ENCODE data around the gene PDZD4. TPM values are rescaled to one million over a fixed set of nuclear protein-coding genes. Genes with fewer than 3 reads are reported as not detected.

PDZD4 gene
- total RNA-seq, 1 donor from 2014 or later: 1.8 TPM

DNA sequence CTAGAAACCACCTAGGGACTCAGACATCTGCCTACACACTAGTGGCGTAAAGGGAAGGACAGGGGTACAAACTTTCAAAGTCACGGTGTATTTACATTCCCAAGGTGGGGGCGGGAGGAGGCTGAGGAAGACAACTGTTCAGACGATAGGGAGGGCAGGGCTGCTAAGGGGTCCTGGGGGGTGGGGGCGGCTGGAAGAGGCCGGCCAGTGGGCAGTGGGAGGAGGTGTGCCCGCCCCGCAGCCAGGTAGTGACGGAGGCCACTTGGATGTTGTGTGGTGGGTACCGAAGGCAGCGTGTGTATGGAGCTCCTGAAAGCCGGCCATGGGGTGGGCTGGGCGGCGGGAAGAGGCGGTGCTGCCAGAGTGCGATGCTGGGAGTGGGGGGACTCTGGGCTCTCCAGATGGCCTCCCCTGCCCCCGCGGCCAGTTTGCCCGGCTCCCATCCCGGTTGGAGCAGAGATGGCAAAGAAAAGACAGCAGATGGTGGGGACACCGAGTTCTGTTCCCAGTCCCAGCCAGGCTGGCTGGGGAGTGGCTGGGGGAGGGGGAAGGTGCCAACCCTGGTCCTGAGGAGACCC is 31.5 kb upstream of the PDZD4 start:
- TF ChIP-seq, protein P1, sequence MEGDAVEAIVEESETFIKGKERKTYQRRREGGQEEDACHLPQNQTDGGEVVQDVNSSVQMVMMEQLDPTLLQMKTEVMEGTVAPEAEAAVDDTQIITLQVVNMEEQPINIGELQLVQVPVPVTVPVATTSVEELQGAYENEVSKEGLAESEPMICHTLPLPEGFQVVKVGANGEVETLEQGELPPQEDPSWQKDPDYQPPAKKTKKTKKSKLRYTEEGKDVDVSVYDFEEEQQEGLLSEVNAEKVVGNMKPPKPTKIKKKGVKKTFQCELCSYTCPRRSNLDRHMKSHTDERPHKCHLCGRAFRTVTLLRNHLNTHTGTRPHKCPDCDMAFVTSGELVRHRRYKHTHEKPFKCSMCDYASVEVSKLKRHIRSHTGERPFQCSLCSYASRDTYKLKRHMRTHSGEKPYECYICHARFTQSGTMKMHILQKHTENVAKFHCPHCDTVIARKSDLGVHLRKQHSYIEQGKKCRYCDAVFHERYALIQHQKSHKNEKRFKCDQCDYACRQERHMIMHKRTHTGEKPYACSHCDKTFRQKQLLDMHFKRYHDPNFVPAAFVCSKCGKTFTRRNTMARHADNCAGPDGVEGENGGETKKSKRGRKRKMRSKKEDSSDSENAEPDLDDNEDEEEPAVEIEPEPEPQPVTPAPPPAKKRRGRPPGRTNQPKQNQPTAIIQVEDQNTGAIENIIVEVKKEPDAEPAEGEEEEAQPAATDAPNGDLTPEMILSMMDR (IDR thresholded peaks at IDR 0.05; ENCODE audit: insufficient read depth, low read length, poor library complexity, severe bottlenecking): no peak
- H3K36me3 ChIP-seq (ENCODE audit: control insufficient read depth, insufficient read depth, low read length): no peaks in the 10 kb centered on the region
- no peaks in the 10 kb centered on the region for H3K27me3 ChIP-seq (ENCODE audit: control insufficient read depth, insufficient read depth, low read length)
- no peak for DNase-seq (ENCODE audit: low read depth)
- H3K4me3 ChIP-seq (ENCODE audit: low read depth, low read length): no peak overlapping the region

DNA sequence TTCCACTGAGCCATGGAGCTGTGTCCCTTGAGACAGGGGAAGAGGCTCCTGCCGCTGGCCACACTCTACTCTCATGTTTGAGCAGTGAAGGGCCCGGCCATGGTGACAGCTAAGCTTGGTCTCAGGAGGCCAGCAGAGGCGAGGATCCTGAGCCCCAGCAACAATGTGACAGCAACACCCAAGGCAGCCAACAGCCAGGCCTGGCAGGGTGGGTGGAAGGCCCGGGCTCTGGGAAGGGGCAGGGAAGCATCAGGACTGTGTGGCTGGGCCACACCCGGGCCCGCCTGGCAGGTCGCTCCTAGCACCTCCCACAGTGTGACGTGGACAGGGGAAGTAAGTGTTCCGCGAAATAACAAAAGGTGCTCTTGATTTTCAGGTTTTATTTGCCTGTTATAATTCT is 30.8 kb upstream of the PDZD4 start:
- no peak overlapping the region for H3K4me3 ChIP-seq (ENCODE audit: low read depth, low read length)
- TF ChIP-seq, protein P1 (IDR thresholded peaks at IDR 0.05; ENCODE audit: insufficient read depth, low read length, poor library complexity, severe bottlenecking): no peak
- no peak for DNase-seq (ENCODE audit: low read depth)
- peaks cover 3% of the 10 kb centered on the region for H3K27me3 ChIP-seq (ENCODE audit: control insufficient read depth, insufficient read depth, low read length)
- H3K36me3 ChIP-seq (ENCODE audit: control insufficient read depth, insufficient read depth, low read length): no peaks in the 10 kb centered on the region

DNA sequence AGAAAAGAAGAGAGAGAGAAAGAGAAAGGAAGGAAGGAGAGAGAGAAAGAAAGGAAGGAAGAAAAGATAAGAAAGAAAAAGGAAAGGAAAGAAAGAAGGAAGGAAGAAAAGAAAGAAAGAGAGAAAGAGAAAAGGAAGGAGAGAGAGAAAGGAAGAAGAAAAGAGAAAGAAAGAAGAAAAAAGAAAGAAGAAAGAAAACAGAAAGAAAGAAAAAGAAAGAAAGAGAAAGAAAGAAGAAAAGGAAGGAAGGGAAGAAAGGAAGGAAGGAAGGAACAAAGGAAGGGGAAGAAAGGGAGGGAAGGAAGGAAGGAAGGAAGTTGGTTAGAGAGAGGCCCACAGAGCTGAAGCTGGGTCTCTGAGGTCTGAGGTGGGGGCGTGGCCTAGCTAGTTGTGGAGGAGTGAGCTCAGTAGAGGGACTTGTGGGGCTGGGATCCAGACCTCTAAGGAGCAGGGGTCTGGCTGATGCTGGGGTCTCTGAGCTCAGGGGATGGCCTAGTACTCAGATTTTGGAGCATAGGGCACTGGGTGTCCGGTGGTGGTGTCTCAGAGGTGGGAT is 27.1 kb upstream of the PDZD4 start:
- no peaks in the 10 kb centered on the region for H3K36me3 ChIP-seq (ENCODE audit: control insufficient read depth, insufficient read depth, low read length)
- DNase-seq (ENCODE audit: low read depth): no peak
- H3K27me3 ChIP-seq (ENCODE audit: control insufficient read depth, insufficient read depth, low read length): peaks cover 9% of the 10 kb centered on the region
- TF ChIP-seq, protein P1 (IDR thresholded peaks at IDR 0.05; ENCODE audit: insufficient read depth, low read length, poor library complexity, severe bottlenecking): no peak
- H3K4me3 ChIP-seq (ENCODE audit: low read depth, low read length): no peak overlapping the region

DNA sequence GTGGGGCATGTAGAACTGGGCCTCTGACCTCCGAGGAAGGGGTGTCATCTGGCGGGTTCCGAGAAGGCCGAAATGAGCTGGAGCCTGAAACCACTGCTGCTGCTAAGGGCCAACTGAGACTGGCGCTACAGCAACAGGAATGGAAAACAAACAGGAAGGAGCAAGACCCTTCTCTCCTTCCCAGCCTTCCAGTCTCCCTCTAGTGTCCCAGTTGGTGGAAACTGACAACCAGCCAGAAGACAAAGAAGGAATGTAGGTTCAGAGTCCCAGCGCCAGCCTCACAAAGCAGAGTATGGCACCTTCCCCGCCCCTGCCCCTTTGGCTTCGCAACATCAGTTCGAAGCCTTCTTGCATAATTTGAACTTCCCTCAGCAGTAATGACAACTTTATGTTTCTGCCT is 24.4 kb upstream of the PDZD4 start:
- Histone ChIP-seq H3K4me3 (ENCODE audit: low read depth, low read length) (no peak overlapping the region), H3K27me3 (ENCODE audit: control insufficient read depth, insufficient read depth, low read length) (peaks cover 13% of the 10 kb centered on the region), H3K36me3 (ENCODE audit: control insufficient read depth, insufficient read depth, low read length) (no peaks in the 10 kb centered on the region)
- TF ChIP-seq, protein P1 (IDR thresholded peaks at IDR 0.05; ENCODE audit: insufficient read depth, low read length, poor library complexity, severe bottlenecking): no peak
- DNase-seq (ENCODE audit: low read depth): no peak

DNA sequence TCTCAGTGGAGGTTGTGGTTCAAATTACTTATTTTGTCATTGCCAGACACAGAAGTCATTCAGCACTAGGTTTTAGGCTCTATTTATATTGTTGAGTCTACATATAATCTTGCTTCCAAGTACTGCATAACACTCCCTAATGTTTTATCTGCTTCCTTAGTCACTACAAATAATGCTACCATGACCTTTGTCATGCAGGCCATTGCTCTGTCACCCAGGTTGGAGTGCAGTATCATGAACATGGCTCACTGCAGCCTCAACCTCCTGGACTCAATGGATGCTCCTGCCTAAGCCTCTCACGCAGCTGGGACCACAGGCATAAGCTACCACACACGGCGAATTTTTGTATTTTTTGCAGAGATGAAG is 23.5 kb upstream of the PDZD4 start:
- peaks cover 13% of the 10 kb centered on the region for H3K27me3 ChIP-seq (ENCODE audit: control insufficient read depth, insufficient read depth, low read length)
- no peak for DNase-seq (ENCODE audit: low read depth)
- TF ChIP-seq, protein P1 (IDR thresholded peaks at IDR 0.05; ENCODE audit: insufficient read depth, low read length, poor library complexity, severe bottlenecking): no peak
- H3K36me3 ChIP-seq (ENCODE audit: control insufficient read depth, insufficient read depth, low read length): no peaks in the 10 kb centered on the region
- no peak overlapping the region for H3K4me3 ChIP-seq (ENCODE audit: low read depth, low read length)

All from kidney epithelial cell (primary cell).